GM21786 (cell line): ENCODE results near the gene HBEGF.
"Not testable (repeated sequence)": the region's sequence is repeated elsewhere in the genome, so short reads cannot be mapped to it uniquely, and the experiment has no call there.

Experiments used
- ATAC-seq: cut with Tn5 transposase; IDR thresholded peaks from one replicate; pipeline ENCODE4 v1.9.1; 2021; ENCODE audit not compliant: unreplicated experiment

The HBEGF gene

GRCh38 chr5:140361901-140362300 is 15.5 kb upstream of the HBEGF start:
- ATAC-seq, result no peak

DNA sequence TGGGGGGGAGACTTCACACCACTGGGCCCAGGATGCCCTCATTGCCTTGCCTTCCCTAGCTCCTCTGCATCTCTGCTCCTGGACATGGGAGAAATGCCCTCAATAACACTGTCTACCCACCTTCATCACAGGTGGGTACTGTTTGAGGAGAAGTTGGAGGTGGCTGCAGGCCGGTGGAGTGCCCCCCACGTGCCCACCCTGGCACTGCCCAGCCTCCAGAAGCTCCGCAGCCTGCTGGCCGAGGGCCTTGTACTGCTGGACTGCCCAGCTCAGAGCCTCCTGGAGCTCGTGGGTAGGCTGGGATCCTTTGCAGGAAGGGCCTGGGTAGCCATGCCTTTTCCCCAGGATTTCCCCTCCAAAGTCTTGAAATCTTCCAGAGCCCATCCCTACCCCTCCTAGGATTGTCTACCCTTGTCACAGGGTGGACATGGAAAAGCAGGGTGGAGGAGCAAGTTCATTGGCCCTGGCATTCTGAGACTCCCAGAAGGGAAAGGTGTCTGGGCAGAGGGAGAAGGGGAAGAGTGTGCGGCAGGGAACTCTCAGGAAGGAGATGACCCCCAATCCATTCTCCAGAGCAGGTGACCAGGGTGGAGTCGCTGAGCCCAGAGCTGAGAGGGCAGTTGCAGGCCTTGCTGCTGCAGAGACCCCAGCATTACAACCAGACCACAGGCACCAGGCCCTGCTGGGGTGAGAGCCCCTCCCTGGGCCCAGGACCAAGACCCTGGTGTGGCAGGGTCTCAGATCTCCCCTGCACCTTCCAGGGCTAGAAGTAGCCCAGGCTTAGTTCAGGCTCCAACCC is 14.5 kb upstream of the HBEGF start:
- ATAC-seq, result no peak

GRCh38 chr5:140360101-140360500 is 13.7 kb upstream of the HBEGF start, which contains the start of gene SLC4A9:
TSS of gene SLC4A9 (plus strand) at chr5:140360194. CDS start at chr5:140360237, 43 bp downstream.
- ATAC-seq, result no peak

GRCh38 chr5:140358738-140359310 is 12.4 kb upstream of the HBEGF start:
- no peak for ATAC-seq

DNA sequence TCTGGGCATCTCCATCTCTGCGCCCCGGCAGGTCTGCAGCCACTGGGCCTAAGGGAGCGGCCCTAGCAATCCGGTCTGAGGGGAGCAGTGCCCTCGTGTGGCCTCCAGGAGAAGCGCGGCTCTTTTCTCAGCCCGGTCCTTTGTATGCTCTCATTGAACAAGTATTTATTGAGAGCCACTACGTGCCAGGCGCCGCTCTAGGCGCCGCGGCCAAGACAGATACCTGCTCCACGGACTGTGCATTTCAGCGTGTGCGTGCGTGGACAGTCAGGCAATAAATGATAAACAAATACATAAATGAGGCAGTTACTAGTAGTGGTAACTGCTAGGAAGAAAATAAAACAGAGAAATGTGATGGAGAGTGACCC is 11.3 kb upstream of the HBEGF start:
- peak; percentile 93 for ATAC-seq

- ATAC-seq, result peak; percentile 24
Measured at GRCh38 chr5:140356853-140357725, 10.7 kb upstream of the HBEGF start.

- no peak for ATAC-seq
Measured at GRCh38 chr5:140355546-140355945, 9.1 kb upstream of the HBEGF start.

DNA sequence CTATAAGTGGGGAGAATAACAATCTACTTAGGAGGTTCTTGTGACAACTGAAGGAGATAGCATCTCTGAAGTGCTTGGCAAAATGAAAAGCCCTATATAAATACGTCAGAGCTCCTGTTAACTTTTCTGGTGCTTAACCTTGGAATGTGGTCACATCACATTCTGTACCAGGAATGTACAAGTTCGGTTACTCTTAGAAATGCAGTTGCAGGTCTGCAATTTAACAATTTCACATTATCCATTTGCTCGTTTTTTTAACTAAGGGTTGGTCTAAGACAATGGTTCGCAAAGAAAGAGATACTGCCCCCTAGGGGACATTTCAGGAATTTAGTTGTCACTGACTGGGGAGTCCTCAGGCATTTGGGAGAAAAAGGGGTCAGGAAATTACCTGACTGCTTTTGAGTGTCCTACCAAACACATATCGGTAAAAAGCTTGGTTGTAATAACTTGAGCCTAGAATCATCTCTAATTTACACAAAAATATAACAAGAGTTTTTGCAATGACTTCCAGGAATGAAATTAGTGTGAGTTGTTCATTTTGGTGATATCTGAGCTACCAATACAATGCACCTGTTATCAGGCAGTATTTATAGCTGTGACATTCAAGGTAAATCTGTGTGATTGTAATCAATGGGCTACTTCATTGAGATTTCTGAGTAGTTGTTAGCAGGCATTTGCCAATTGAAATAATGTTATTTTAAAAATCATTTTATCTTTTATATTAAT is 5.4 kb upstream of the HBEGF start:
- ATAC-seq, result no peak

- ATAC-seq, result no peak
Measured at GRCh38 chr5:140349244-140349643, 2.8 kb upstream of the HBEGF start.

GRCh38 chr5:140348104-140348503 is 1.7 kb upstream of the HBEGF start:
- no peak for ATAC-seq

DNA sequence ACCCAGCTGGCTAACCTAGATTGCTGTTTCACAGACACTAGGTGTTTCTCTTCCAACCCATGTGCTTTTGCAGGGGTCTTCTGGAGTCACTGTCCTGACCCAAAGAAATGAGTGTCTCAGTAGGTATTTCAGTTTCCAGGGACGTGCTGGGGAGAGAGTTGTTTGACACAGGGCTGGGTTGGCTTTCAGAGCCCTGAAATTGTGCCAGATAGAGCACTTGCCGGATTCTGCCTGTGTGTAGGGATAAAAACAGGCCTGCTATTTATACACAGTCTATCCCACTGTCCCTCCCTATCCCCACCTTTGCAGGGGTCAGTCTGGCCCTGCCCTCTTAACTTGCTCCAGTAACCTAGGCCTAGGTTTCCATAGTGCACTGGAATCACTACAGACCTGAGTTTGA is 957 bp upstream of the HBEGF start:
- ATAC-seq, result no peak

- ATAC-seq, result peak; percentile 21
Measured at GRCh38 chr5:140345919-140346347, 470 bp downstream of the HBEGF start.

DNA sequence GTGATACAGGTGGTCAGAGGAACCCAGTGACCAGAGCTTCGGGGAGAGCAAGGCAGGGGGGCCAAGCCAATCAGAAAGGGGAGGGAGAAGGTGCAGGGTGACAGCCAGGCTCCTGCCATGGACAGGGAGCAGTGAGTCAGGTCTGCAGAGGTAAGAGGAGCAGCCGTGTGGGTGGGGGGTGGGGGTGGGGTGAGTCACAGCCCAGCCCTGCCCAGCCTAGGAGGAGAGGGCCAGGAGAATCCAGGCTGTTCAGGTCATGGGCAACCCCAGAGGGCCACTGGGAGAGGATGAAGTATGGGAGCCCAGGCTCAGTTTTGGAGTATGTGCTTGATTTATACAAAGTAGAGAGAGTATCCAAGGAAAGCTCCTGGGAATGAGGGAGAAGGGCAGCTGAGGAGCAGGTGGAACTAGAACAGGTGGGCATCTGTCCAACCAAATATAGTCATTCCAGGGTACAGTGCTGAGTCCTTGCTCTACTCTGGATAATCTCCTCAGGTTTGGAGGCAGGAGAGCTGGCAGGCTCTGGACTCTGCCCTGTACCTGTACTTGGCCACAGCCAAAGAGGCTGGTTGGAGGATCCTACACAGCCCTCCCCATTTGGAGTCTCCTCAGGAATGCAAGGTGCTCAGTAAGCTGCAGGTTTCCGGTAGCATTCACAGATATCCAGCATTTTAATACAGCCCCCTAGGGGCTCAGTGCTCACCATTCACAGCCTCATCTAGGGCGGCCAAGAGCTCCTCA is 1.6 kb downstream of the HBEGF start:
- no peak for ATAC-seq

GRCh38 chr5:140343849-140344248 is 2.6 kb downstream of the HBEGF start:
- not testable (repeated sequence) for ATAC-seq

- ATAC-seq, result no peak
Measured at GRCh38 chr5:140342896-140343295, 3.5 kb downstream of the HBEGF start.

DNA sequence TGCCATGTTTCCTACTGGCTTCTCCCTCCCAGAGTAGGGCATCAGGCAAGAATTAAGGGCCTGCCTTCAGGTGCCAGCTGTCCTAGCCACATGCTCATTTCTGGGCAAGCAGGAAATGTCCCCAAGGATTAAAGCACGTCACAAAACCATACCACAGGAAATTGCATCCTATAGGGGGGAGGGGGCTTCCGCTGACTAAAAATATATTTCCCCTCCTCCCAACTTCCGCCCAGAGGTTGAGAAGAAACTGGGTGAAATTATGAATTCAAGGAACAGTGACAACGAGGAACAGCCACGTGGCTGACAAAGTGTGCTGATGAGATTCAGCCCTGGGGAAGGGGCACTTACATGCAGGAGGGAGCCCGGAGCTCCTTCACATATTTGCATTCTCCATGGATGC is 4.1 kb downstream of the HBEGF start:
- ATAC-seq, result no peak

DNA sequence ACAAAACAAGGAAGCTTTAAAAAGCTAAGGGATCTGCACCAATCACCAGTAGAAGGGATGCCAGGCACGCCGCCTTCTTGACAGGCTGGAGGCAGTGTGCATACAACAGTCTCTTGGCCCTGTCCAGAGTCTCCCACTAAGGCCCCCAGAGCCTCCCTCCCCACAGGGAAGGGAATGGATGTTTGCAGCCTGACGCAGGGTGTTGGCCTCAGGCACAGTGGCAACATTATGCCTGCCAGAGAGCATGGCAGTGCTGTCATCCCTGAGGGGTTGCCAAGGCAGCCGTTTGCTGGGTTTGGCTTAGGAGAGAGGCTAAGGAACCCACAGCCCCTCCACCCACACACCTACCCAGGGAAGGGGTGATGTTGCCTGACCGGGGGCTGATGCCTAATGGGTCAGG is 4.8 kb downstream of the HBEGF start:
- ATAC-seq, result no peak

- no peak for ATAC-seq
Measured at GRCh38 chr5:140340605-140341121, 5.7 kb downstream of the HBEGF start.

GRCh38 chr5:140339636-140340035 is 6.8 kb downstream of the HBEGF start:
- no peak for ATAC-seq

DNA sequence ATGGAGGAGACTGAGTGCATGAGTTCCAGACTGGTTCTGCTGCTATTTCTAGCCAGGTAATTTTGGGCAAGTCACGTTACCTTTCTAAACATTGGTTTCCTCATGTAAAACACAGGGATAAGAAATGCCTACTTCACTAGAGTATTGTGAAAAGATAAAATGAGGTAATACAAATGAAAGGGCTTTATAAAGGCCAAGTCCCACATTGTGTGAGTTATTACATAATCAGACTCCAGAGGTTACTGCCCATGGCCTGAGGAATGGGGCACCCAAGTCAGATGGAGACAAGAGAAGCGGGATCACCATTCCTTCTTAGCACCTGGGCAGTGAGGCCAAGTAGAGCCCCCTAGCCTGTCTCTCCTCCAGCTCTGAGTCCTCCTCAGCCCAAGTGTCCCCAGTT is 7.5 kb downstream of the HBEGF start:
- no peak for ATAC-seq
